SIG-M5 (cell line): ENCODE data around the gene ARHGAP20.
"Not testable (repeated sequence)": the region's sequence is repeated elsewhere in the genome, so short reads cannot be mapped to it uniquely, and the experiment has no call there.

Experiments
- DNase-seq: peaks from one replicate; lab custom pipeline; 2025; lab: John Stamatoyannopoulos, UW

ARHGAP20 gene

GRCh38 chr11:110720431-110721275, 8.4 kb upstream of the ARHGAP20 start:
- DNase-seq = no peak

GRCh38 chr11:110716361-110716760, 4.1 kb upstream of the ARHGAP20 start:
- no peak for DNase-seq

DNA sequence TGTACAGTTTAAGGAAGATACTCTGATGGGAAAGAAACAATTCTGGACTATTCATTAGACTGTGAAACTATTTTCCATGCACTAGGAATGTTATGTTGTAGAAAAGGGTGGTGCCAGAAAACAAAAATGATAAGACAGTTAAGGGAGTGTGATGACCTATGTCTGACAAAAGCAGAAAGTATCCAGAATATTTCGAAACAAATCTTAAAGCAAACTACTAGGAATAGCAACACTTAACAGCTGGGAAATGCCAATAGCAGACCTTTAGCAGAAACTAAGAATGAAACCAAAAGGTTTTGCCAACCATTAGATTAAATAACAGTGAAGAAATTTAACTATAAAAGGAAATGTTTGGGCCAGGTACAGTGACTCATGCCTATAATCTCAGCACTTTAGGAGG, 3.3 kb upstream of the ARHGAP20 start:
- no peak for DNase-seq

DNA sequence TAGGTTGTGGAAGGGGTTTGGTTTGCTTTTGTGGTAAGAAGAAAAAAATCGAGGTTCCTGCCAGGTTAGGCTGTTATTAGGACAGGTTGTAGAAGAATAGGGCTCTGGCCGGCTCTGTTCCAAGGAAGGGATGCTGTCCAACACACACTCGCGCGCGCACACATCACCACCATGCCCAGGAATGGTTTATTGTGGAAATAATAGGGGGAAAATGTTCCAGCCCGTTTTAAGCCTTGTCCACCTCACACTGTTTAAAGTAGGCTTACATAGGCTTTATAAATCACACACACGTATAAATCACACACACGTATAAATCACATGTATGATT, 1.2 kb upstream of the ARHGAP20 start:
- DNase-seq = no peak

DNA sequence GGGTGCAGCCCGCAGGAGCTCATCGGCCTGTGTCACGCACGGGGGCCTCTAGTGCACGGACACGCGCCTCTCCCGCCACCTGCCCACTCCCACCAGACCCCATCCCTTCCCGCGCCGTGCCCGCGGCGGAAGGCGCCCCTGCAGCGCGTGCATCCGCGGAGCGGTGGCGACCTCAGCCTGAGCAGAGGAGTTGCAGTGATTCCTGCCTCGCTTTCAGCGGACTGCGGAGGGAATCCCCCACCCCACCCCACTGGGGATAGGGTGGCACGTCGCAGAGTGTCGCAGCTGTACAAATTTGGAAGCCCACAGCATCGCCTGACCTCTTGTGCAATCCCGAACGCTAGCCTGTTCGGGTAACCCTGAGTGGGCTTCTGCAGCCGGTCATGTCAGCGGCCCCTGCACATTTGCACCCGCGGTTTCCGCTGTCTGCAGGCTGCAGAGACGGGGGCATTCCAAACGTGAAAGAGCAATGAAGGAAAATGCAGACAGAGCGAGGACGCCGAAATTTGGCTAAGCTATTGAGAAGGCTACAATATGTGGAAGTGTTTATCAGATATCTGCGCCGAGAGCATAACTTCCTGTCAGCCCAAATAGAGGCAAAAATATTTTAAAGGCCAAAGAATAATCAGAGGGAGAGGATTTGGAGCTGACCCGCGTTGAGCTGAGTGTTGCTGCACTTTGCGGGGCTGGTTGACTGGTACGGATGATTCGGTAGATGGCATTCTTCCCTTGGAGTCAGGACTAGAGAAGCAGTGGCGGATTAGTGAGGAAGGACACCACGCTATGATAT, 617 bp upstream of the ARHGAP20 start:
- no peak for DNase-seq

- no peak for DNase-seq
Measured at GRCh38 chr11:110711448-110711775, 825 bp downstream of the ARHGAP20 start.

GRCh38 chr11:110710628-110711381, 1.4 kb downstream of the ARHGAP20 start:
- no peak for DNase-seq

GRCh38 chr11:110704210-110704864, 7.9 kb downstream of the ARHGAP20 start:
- DNase-seq = no peak

GRCh38 chr11:110691926-110692325, 20.3 kb downstream of the ARHGAP20 start:
- no peak for DNase-seq

- no peak for DNase-seq
Measured at GRCh38 chr11:110689306-110689705, 22.9 kb downstream of the ARHGAP20 start.

GRCh38 chr11:110679323-110679975, 32.8 kb downstream of the ARHGAP20 start:
- no peak for DNase-seq

DNA sequence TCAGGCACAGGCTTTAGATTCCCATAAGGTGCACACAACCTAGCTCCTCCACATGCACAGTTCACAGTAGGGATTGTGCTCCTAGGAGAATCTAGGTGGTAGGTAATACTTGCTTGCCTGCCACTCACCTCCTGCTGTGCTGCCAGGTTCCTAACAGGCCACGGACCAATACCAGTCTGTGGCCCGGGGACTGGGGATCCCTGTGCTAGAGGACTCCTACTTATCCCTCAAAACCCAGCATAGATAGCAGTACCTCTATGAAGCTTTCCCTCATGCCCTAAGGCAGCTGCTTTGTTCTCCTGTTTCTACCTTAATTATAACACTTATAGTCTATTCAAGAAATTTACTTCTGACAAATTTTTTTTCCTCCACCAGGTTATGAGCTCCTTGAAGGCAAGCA, 36.7 kb downstream of the ARHGAP20 start:
- DNase-seq = no peak

DNA sequence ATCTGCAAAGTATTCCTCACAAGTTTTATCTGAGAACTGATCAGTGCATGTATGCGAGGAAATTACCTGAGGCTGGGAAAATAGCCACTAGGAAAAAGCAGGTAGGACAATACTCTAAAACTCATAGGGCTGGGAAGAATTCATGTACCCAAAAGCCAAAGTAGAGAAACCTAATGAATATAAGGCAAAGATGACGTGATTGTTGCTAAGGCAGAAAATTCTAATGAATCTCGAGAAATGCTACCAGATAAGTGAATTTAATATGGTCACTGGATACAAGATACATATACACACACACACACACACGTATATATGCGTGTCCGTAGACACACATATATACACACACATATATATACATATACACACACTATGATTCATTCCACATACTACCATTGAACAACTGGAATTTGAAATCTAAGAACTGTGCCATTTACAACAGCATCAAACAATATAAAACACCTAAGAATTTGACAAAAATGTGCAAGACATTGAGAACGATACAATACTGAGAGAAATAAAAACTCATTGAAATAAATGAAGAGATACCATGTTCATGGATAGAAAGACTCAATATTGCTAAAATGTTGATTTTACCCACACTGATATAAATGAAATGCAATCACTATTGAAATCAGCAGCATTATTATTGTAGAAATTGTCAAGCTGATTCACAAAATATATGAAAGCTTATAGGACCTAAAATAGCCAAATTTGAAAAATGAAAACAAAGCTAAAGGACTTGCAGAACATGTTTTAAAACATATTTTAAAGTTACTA, 46.4 kb downstream of the ARHGAP20 start:
- no peak for DNase-seq

- DNase-seq = no peak
Measured at GRCh38 chr11:110655967-110656366, 56.3 kb downstream of the ARHGAP20 start.

DNA sequence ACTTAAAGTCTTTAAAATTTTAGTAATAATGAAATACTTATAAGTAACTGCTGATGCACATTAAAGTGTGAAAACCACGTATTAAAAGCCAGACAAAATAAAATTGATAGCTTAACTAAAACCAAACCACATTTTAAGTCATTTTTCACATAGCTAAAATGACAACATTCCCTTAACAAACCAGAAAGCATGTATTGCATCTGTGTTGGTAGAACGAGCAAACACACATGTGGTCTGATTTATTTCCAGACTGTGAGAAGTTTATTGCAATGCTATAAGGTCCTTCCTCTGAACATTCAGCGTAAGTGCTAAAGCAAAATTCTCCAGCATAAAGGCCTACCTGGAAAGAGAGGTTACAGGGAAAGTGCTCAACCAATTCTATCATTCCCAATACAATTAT, 57.8 kb downstream of the ARHGAP20 start:
- no peak for DNase-seq

GRCh38 chr11:110645253-110645652, 67.0 kb downstream of the ARHGAP20 start:
- DNase-seq = no peak

- no peak for DNase-seq
Measured at GRCh38 chr11:110634370-110634769, 77.9 kb downstream of the ARHGAP20 start.

DNA sequence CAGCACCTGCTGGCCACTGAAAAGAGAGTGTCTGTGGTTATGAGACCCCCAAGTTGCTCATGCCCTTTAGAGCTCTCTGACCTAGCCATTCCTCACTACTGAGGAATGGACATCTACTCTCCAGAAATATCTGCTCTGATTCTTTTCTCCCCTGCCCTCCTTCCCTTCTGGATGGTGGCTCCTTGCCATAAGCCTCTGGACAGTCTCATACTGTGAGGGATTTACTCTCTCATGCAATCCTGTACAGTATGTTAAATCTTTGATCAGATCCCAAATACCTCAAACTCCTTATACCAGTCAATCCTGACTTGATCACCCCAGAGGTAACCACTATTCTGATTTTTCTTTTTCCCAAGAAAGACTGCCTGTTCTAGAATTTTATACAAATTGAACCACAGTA, 80.7 kb downstream of the ARHGAP20 start:
- no peak for DNase-seq

DNA sequence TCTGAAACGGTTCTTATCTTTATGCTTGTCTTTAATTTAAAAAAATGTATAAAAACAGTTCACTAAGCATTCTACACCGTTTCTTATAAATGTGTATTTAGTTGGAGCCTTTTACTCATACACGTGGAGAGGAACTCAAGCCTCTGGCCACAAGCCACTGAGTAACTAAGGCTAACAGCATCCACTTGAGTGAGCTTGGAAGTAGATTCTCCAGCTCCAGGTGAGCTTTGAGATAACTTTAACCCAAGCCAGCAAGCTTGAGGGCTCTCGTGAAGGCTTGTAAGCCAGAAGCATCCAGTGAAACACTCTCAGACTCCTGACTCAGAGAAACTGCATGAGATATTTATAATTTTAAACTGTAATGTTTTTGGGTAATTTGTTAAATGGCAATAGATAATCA, 82.6 kb downstream of the ARHGAP20 start:
- no peak for DNase-seq

GRCh38 chr11:110621826-110622225, 90.4 kb downstream of the ARHGAP20 start:
- no peak for DNase-seq

DNA sequence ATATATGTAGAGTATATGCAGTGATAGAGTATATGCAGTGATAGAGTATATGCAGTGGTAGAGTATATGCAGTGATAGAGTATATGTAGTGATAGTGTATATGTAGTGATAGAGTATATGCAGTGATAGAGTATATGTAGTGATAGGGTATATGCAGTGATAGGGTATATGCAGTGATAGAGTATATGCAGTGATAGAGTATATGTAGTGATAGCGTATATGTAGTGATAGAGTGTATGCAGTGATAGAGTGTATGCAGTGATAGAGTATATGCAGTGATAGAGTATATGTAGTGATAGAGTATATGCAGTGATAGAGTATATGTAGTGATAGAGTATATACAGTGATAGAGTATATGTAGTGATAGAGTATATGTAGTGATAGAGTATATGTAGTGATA, 92.9 kb downstream of the ARHGAP20 start:
- not testable (repeated sequence) for DNase-seq
